K562 (cell line): ENCODE results near the gene E2F2. TPM values are rescaled to one million over a fixed set of nuclear protein-coding genes. Genes with fewer than 3 reads are reported as not detected.

Experiments used
- ATF3 ChIP-seq, 2 experiments: fragments of 450-650 bp in 1 of 2; sonication (generic) in 1 of 2; formaldehyde crosslinking in 1 of 2; IDR thresholded peaks in 1 of 2; conservative IDR thresholded peaks in 1 of 2; 2 replicates each; pipeline versions ENCODE4 v1.6.1 to v1.8.1; 2016 to 2023; ENCODE audit warnings: mild to moderate bottlenecking in 2 of 2, moderate library complexity in 2 of 2, inconsistent platforms in 1 of 2, missing genetic modification reagents in 1 of 2
- BDP1 ChIP-seq: IDR thresholded peaks from 3 replicates; pipeline ENCODE4 v1.6.1; 2011; ENCODE audit not compliant: insufficient read length, insufficient read depth
- CREB3L1 ChIP-seq: fragments of 450-650 bp; IDR thresholded peaks from 2 replicates; pipeline ENCODE4 v1.6.1; 2014; ENCODE audit warnings: low read depth, mild to moderate bottlenecking, moderate library complexity, borderline replicate concordance
- DNMT1 ChIP-seq: fragments of 450-650 bp; IDR thresholded peaks from 2 replicates; pipeline ENCODE4 v1.6.1; 2016; ENCODE audit warnings: antibody characterized with exemption, mild to moderate bottlenecking
- ESRRB ChIP-seq: fragments of 250-450 bp; sonication (Bioruptor Pico); IDR thresholded peaks from 2 replicates; pipeline ENCODE4 v1.5.0; 2020; ENCODE audit warnings: mild to moderate bottlenecking, moderate library complexity, borderline replicate concordance
- FIP1L1 ChIP-seq: fragments of 200-400 bp; formaldehyde crosslinking; IDR thresholded peaks from 2 replicates; pipeline ENCODE4 v1.6.1; 2018; ENCODE audit warnings: mild to moderate bottlenecking, low read depth, low read length; ENCODE audit not compliant: poor library complexity, severe bottlenecking
- GATAD2B ChIP-seq: fragments of 450-650 bp; IDR thresholded peaks from 2 replicates; pipeline ENCODE4 v1.6.1; 2017; ENCODE audit warnings: mild to moderate bottlenecking, borderline replicate concordance
- MCM5 ChIP-seq: fragments of 450-650 bp; IDR thresholded peaks from 2 replicates; pipeline ENCODE4 v1.6.1; 2016; ENCODE audit warnings: low read depth
- NR2C1 ChIP-seq, 2 experiments: fragments of 450-650 bp; IDR thresholded peaks; 2 replicates each; pipeline ENCODE4 v1.6.1; 2017; ENCODE audit warnings: mild to moderate bottlenecking in 2 of 2, antibody characterized with exemption in 1 of 2, inconsistent platforms in 1 of 2, missing compliant biosample characterization in 1 of 2, missing genetic modification characterization in 1 of 2
- NR4A1 ChIP-seq, 2 experiments: fragments of 250-450 bp in 1 of 2; fragments of 450-650 bp in 1 of 2; sonication (Bioruptor Pico) in 1 of 2; IDR thresholded peaks; 2 replicates each; pipeline versions ENCODE4 v1.4.0 to v1.6.1; 2016 to 2020; ENCODE audit warnings: mild to moderate bottlenecking in 2 of 2, missing compliant biosample characterization in 1 of 2, missing genetic modification characterization in 1 of 2, moderate library complexity in 1 of 2
- TRIM24 ChIP-seq, 2 experiments: fragments of 450-650 bp; IDR thresholded peaks; 2 replicates each; pipeline ENCODE4 v1.6.1; 2016
- ZC3H8 ChIP-seq: fragments of 450-650 bp; IDR thresholded peaks from 2 replicates; pipeline ENCODE4 v1.6.1; 2017
- ZNF143 ChIP-seq: sonication (generic); formaldehyde crosslinking; IDR thresholded peaks from 2 replicates; pipeline ENCODE4 v1.9.0; 2022; ENCODE audit warnings: mild to moderate bottlenecking, missing genetic modification reagents
- ZNF174 ChIP-seq: fragments of 250-450 bp; sonication (Bioruptor Pico); IDR thresholded peaks from 2 replicates; pipeline ENCODE4 v1.4.0; 2020; ENCODE audit warnings: mild to moderate bottlenecking
- polyA plus RNA-seq, 8 experiments: library from polyadenylated mRNA; depleted of rRNA in 4 of 8; stranded (reverse) in 5 of 8; unstranded in 3 of 8; fragments of >200 nt; fragmentation: Nextera tagmentation in 2 of 8; fragmentation: Illumina TruSeq in 1 of 8; extraction: Ambion mirVana in 2 of 8; extraction: Trizol in 1 of 8; gene quantifications; 2 replicates each; pipeline versions ENCODE4 v1.2.1 to v1.2.3, GENCODE V29; 2011 to 2014; ENCODE audit warnings: inconsistent platforms in 1 of 8, missing spikeins in 1 of 8
- total RNA-seq, 7 experiments: library from RNA; depleted of rRNA in 6 of 7; stranded (reverse); fragments of >200 nt in 6 of 7; fragmentation: Illumina TruSeq in 2 of 7; extraction: Trizol in 2 of 7; gene quantifications; 2 replicates each; pipeline versions ENCODE4 v1.2.1 to v1.2.3, GENCODE V29; 2011 to 2021; ENCODE audit warnings: low replicate concordance in 1 of 7
- TF ChIP-seq, protein P1 (sequence below): fragments of 450-650 bp; IDR thresholded peaks from 2 replicates; pipeline ENCODE4 v1.6.1; 2016
- TF ChIP-seq, protein P2 (sequence below): sonication (generic); formaldehyde crosslinking; IDR thresholded peaks from 2 replicates; pipeline ENCODE4 v1.8.0; 2022; ENCODE audit warnings: missing genetic modification reagents, mild to moderate bottlenecking, borderline replicate concordance
- TF ChIP-seq, protein P3 (sequence below): fragments of 450-650 bp; formaldehyde crosslinking; IDR thresholded peaks from 2 replicates; pipeline ENCODE4 v1.4.0; 2020; ENCODE audit warnings: mild to moderate bottlenecking, moderate library complexity

The E2F2 gene
- total and polyA plus RNA-seq, 9 of the 15 experiments (the other 6 are each of a cell fraction or from before 2014, with no cell fraction given), result 3.1 to 25.3 (median 11.4) TPM

- TF ChIP-seq CREB3L1, result no peak
- TF ChIP-seq, protein P1, sequence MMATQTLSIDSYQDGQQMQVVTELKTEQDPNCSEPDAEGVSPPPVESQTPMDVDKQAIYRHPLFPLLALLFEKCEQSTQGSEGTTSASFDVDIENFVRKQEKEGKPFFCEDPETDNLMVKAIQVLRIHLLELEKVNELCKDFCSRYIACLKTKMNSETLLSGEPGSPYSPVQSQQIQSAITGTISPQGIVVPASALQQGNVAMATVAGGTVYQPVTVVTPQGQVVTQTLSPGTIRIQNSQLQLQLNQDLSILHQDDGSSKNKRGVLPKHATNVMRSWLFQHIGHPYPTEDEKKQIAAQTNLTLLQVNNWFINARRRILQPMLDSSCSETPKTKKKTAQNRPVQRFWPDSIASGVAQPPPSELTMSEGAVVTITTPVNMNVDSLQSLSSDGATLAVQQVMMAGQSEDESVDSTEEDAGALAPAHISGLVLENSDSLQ, result no peak
- TF ChIP-seq ZNF174 (CRISPR knock-in tag), result no peak
- TF ChIP-seq ZC3H8, result no peak
- TF ChIP-seq NR4A1 (CRISPR knock-in tag; IDR thresholded peaks at IDR 0.05), result no peak
- no peak for TF ChIP-seq NR4A1 (tag; IDR thresholded peaks at IDR 0.05)
- no peak for TF ChIP-seq MCM5
- no peak for TF ChIP-seq NR2C1 (IDR thresholded peaks at IDR 0.05)
- no peak for TF ChIP-seq NR2C1 (tag; IDR thresholded peaks at IDR 0.05)
- 0 out of 2 replicates have a peak, but pooled peaks have one; percentile 12 for TF ChIP-seq ZNF143 (CRISPR knock-in tag)
- TF ChIP-seq DNMT1, result no peak
- no peak for TF ChIP-seq FIP1L1
- TF ChIP-seq ESRRB (CRISPR knock-in tag), result no peak
- TF ChIP-seq BDP1, result no peak
- TF ChIP-seq TRIM24 (IDR thresholded peaks at IDR 0.05), result peak; percentile 77 to 83
- TF ChIP-seq GATAD2B, result peak; percentile 41; the same call in 1 of the 2 replicates
- peak; percentile 67 for TF ChIP-seq ATF3 (IDR thresholded peaks at IDR 0.05)
- peak; percentile 64; the same call in 1 of the 2 replicates for TF ChIP-seq ATF3 (CRISPR knock-in tag; conservative IDR thresholded peaks at IDR 0.05)
- TF ChIP-seq, protein P2, sequence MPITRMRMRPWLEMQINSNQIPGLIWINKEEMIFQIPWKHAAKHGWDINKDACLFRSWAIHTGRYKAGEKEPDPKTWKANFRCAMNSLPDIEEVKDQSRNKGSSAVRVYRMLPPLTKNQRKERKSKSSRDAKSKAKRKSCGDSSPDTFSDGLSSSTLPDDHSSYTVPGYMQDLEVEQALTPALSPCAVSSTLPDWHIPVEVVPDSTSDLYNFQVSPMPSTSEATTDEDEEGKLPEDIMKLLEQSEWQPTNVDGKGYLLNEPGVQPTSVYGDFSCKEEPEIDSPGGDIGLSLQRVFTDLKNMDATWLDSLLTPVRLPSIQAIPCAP (CRISPR knock-in tag), result no peak
- TF ChIP-seq, protein P3, sequence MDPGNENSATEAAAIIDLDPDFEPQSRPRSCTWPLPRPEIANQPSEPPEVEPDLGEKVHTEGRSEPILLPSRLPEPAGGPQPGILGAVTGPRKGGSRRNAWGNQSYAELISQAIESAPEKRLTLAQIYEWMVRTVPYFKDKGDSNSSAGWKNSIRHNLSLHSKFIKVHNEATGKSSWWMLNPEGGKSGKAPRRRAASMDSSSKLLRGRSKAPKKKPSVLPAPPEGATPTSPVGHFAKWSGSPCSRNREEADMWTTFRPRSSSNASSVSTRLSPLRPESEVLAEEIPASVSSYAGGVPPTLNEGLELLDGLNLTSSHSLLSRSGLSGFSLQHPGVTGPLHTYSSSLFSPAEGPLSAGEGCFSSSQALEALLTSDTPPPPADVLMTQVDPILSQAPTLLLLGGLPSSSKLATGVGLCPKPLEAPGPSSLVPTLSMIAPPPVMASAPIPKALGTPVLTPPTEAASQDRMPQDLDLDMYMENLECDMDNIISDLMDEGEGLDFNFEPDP, result no peak
These were observed at the start of gene E2F2 (continued) for GRCh38 chr1:23530747-23531561.
